ENCODE measurements around the gene PCDHA11.
"Not testable (repeated sequence)": the region's sequence is repeated elsewhere in the genome, so short reads cannot be mapped to it uniquely, and the experiment has no call there.

The PCDHA11 gene

GRCh38 chr5:140868721-140869554 lies at the start of gene PCDHA11:
Gene PCDHA11 (plus strand): TSS chr5:140868957. CDS start chr5:140869104, 147 bp downstream.
- H3K4me3 Mint-ChIP-seq = no peak within 1 kb of the TSS
- peaks cover 3% of the 10 kb centered on the region for H3K36me3 Mint-ChIP-seq
- peaks cover 16% of the 10 kb centered on the region for H3K9me3 Mint-ChIP-seq
- H3K27ac Mint-ChIP-seq = no peak within 1 kb of the TSS
- peaks cover 23% of the 10 kb centered on the region for H3K27me3 Mint-ChIP-seq
- no peaks in the 10 kb centered on the region for H3K4me1 Mint-ChIP-seq

DNA sequence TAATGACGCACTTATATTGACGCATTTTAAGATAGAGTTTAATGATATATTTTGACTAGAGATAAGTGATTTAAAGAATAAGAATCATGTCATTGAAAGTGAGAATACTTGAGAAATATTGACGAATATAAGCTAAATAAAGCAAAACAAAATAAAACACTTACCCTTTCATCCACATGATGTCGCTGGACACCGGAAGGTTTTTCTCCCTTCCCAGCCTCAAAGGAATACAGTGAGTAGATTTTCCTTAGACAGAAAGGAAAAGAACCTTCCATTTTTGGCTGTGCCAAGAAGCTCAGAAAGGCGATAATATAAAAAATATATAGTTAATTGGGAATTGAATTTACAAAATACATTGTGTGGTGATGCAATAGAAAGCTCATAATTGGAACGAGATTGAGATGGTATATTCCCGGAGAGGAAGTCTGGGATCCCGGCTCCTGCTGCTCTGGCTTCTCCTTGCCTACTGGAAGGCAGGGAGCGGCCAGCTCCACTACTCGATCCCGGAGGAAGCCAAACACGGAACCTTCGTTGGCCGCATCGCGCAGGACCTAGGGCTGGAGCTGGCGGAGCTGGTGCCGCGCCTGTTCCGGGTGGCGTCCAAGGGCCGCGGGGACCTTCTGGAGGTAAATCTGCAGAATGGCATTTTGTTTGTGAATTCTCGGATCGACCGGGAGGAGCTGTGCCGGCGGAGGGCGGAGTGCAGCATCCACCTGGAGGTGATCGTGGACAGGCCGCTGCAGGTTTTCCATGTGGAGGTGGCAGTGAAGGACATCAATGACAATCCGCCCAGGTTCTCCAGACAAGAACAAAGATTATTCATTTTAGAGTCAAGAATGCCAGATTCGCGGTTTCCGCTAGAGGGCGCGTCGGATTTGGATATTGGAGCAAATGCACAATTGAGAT lies 47.1 kb upstream of the PCDHA11 start, which contains the start of gene PCDHA5:
Gene PCDHA5, plus strand, starts transcription at position 239 of the 906 bp plus-strand sequence.
- no peaks in the 10 kb centered on the region for H3K4me1 Mint-ChIP-seq
- H3K27ac Mint-ChIP-seq = no peak within 1 kb of the TSS
- no peak within 1 kb of the TSS for H3K4me3 Mint-ChIP-seq
- peaks cover 13% of the 10 kb centered on the region for H3K9me3 Mint-ChIP-seq
- peaks cover 26% of the 10 kb centered on the region for H3K27me3 Mint-ChIP-seq
- peaks cover 4% of the 10 kb centered on the region for H3K36me3 Mint-ChIP-seq

DNA sequence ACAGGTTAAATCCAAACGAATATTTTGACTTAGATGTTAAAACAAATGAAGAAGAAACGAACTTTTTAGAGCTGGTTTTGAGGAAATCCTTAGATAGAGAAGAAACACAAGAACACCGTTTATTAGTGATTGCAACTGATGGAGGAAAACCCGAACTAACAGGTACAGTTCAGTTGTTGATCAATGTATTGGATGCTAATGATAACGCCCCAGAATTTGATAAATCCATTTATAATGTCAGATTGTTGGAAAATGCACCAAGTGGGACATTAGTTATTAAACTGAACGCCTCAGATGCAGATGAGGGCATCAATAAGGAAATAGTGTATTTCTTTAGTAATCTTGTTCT lies 46.5 kb upstream of the PCDHA11 start:
- H3K27ac Mint-ChIP-seq = no peak overlapping the region
- H3K27me3 Mint-ChIP-seq = peaks cover 31% of the 10 kb centered on the region
- peaks cover 19% of the 10 kb centered on the region for H3K9me3 Mint-ChIP-seq
- H3K4me3 Mint-ChIP-seq = no peak overlapping the region
- peaks cover 6% of the 10 kb centered on the region for H3K36me3 Mint-ChIP-seq
- H3K4me1 Mint-ChIP-seq = no peaks in the 10 kb centered on the region

DNA sequence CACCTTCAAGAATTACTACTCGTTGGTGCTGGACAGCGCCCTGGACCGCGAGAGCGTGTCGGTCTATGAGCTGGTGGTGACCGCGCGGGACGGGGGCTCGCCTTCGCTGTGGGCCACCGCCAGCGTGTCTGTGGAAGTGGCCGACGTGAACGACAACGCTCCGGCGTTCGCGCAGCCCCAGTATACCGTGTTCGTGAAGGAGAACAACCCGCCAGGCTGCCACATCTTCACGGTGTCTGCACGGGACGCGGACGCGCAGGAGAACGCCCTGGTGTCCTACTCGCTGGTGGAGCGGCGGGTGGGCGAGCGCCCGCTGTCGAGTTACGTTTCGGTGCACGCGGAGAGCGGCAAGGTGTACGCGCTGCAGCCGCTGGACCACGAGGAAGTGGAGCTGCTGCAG lies 45.8 kb upstream of the PCDHA11 start:
- peaks cover 13% of the 10 kb centered on the region for H3K9me3 Mint-ChIP-seq

DNA sequence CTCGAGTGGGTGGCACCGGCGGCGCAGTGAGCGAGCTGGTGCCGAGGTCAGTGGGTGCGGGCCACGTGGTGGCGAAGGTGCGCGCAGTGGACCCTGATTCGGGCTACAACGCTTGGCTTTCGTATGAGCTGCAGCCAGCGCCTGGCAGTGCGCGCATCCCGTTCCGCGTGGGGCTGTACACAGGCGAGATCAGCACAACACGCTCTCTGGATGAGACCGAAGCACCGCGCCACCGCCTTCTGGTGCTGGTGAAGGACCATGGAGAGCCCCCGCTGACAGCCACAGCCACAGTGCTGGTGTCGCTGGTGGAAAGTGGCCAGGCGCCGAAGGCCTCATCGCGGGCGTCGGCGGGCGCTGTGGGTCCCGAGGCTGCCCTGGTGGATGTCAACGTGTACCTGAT lies 45.3 kb upstream of the PCDHA11 start:
- no peaks in the 10 kb centered on the region for H3K4me1 Mint-ChIP-seq
- peaks cover 11% of the 10 kb centered on the region for H3K9me3 Mint-ChIP-seq
- H3K36me3 Mint-ChIP-seq = peaks cover 8% of the 10 kb centered on the region
- peaks cover 31% of the 10 kb centered on the region for H3K27me3 Mint-ChIP-seq
- no peak overlapping the region for H3K4me3 Mint-ChIP-seq
- H3K27ac Mint-ChIP-seq = no peak overlapping the region

More for the DNA sequence above, 45.8 kb upstream of the PCDHA11 start:
- not testable (repeated sequence) for H3K4me1 Mint-ChIP-seq, H3K27ac Mint-ChIP-seq, H3K36me3 Mint-ChIP-seq, H3K4me3 Mint-ChIP-seq
- peaks cover 32% of the 10 kb centered on the region for H3K27me3 Mint-ChIP-seq

- H3K4me3 Mint-ChIP-seq = no peak within 1 kb of the TSS
- H3K27ac Mint-ChIP-seq = no peak within 1 kb of the TSS
- no peaks in the 10 kb centered on the region for H3K4me1 Mint-ChIP-seq
- peaks cover 43% of the 10 kb centered on the region for H3K27me3 Mint-ChIP-seq
- H3K36me3 Mint-ChIP-seq = peaks cover 18% of the 10 kb centered on the region
- peaks cover 16% of the 10 kb centered on the region for H3K9me3 Mint-ChIP-seq
These were observed 40.9 kb upstream of the PCDHA11 start, which contains the start of gene PCDHA6 for GRCh38 chr5:140827704-140828361. Gene PCDHA6 (plus strand): TSS chr5:140827960. CDS start chr5:140828092, 132 bp downstream.

GRCh38 chr5:140828362-140828737 lies 40.4 kb upstream of the PCDHA11 start:
- Mint-ChIP-seq H3K36me3 (peaks cover 21% of the 10 kb centered on the region), H3K4me1 (no peaks in the 10 kb centered on the region), H3K27ac (no peak overlapping the region), H3K27me3 (peaks cover 47% of the 10 kb centered on the region), H3K4me3 (no peak overlapping the region), H3K9me3 (peaks cover 21% of the 10 kb centered on the region)

DNA sequence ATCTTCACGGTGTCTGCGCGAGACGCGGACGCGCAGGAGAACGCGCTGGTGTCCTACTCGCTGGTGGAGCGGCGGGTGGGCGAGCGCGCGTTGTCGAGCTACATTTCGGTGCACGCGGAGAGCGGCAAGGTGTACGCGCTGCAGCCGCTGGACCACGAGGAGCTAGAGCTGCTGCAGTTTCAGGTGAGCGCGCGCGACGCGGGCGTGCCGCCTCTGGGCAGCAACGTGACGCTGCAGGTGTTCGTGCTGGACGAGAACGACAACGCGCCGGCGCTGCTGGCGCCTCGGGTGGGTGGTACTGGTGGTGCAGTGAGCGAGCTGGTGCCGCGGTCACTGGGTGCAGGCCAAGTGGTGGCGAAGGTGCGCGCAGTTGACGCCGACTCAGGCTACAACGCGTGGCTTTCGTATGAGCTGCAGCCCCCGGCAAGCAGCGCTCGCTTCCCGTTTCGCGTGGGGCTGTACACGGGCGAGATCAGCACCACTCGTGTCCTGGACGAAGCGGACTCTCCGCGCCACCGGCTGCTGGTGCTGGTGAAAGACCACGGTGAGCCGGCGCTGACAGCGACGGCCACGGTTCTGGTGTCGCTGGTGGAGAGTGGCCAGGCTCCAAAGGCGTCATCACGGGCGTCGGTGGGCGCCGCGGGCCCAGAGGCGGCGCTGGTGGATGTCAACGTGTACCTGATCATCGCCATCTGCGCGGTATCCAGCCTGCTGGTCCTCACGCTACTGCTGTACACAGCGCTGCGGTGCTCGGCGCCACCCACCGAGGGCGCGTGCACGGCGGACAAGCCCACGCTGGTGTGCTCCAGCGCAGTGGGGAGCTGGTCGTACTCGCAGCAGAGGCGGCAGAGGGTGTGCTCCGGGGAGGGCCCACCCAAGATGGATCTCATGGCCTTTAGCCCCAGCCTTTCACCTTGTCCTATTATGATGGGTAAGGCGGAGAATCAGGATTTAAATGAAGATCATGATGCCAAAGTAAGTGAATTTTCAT lies 39.0 kb upstream of the PCDHA11 start:
- H3K4me3 Mint-ChIP-seq, H3K27ac Mint-ChIP-seq, H3K4me1 Mint-ChIP-seq: not testable (repeated sequence)
- peaks cover 57% of the 10 kb centered on the region for H3K27me3 Mint-ChIP-seq
- peaks cover 25% of the 10 kb centered on the region for H3K9me3 Mint-ChIP-seq
- peaks cover 24% of the 10 kb centered on the region for H3K36me3 Mint-ChIP-seq

DNA sequence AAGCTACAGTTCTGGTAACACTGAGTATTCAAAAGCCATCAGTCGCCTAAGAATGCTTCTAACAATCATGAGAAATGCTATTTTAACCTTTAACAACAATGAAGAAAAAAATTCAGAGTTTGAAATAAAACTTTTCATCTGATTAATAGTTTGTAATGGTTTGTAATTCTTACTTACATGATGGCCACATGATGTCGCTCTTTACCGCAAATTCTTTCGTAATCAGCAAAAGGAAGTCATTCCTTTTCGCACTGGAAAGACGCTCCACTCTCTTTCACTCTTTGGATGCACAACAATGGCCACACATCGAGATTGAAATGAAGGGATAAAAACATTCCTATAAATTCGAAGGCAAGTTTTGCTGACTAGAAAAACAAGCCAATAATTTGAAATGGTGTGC lies 34.8 kb upstream of the PCDHA11 start, which contains the start of gene PCDHA7:
Gene PCDHA7, plus strand, starts transcription at position 277 of the 400 bp plus-strand sequence. Its CDS starts 115 bp downstream, at position 392.
- H3K27ac Mint-ChIP-seq = no peak within 1 kb of the TSS
- H3K4me1 Mint-ChIP-seq = no peaks in the 10 kb centered on the region
- H3K27me3 Mint-ChIP-seq = peaks cover 36% of the 10 kb centered on the region
- H3K4me3 Mint-ChIP-seq = no peak within 1 kb of the TSS
- H3K9me3 Mint-ChIP-seq = peaks cover 13% of the 10 kb centered on the region
- peaks cover 13% of the 10 kb centered on the region for H3K36me3 Mint-ChIP-seq

GRCh38 chr5:140834439-140835008 lies 34.2 kb upstream of the PCDHA11 start:
- H3K27me3 Mint-ChIP-seq = peaks cover 36% of the 10 kb centered on the region
- not testable (repeated sequence) for H3K4me3 Mint-ChIP-seq, H3K27ac Mint-ChIP-seq, H3K4me1 Mint-ChIP-seq
- peaks cover 13% of the 10 kb centered on the region for H3K36me3 Mint-ChIP-seq
- peaks cover 15% of the 10 kb centered on the region for H3K9me3 Mint-ChIP-seq

DNA sequence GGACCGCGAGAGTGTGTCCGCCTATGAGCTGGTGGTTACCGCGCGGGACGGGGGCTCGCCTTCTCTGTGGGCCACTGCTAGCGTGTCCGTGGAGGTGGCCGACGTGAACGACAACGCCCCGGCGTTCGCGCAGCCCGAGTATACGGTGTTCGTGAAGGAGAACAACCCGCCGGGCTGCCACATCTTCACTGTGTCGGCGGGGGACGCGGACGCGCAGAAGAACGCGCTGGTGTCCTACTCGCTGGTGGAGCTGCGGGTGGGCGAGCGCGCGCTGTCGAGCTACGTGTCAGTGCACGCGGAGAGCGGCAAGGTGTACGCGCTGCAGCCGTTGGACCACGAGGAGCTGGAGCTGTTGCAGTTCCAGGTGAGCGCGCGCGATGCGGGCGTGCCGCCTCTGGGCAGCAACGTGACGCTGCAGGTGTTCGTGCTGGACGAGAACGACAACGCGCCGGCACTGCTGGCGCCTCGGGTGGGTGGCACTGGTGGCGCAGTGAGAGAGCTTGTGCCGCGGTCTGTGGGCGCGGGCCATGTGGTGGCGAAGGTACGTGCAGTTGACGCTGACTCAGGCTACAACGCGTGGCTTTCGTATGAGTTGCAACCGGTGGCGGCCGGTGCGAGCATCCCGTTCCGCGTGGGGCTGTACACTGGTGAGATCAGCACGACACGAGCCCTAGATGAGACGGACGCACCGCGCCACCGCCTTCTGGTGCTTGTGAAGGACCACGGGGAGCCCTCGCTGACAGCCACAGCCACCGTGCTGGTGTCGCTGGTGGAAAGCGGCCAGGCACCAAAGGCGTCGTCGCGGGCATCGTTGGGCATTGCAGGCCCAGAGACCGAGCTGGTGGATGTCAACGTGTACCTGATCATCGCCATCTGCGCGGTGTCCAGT lies 32.9 kb upstream of the PCDHA11 start:
- Mint-ChIP-seq H3K36me3 (peaks cover 16% of the 10 kb centered on the region), H3K4me1 (no peaks in the 10 kb centered on the region), H3K9me3 (peaks cover 24% of the 10 kb centered on the region), H3K4me3 (no peak overlapping the region), H3K27me3 (peaks cover 41% of the 10 kb centered on the region), H3K27ac (no peak overlapping the region)

DNA sequence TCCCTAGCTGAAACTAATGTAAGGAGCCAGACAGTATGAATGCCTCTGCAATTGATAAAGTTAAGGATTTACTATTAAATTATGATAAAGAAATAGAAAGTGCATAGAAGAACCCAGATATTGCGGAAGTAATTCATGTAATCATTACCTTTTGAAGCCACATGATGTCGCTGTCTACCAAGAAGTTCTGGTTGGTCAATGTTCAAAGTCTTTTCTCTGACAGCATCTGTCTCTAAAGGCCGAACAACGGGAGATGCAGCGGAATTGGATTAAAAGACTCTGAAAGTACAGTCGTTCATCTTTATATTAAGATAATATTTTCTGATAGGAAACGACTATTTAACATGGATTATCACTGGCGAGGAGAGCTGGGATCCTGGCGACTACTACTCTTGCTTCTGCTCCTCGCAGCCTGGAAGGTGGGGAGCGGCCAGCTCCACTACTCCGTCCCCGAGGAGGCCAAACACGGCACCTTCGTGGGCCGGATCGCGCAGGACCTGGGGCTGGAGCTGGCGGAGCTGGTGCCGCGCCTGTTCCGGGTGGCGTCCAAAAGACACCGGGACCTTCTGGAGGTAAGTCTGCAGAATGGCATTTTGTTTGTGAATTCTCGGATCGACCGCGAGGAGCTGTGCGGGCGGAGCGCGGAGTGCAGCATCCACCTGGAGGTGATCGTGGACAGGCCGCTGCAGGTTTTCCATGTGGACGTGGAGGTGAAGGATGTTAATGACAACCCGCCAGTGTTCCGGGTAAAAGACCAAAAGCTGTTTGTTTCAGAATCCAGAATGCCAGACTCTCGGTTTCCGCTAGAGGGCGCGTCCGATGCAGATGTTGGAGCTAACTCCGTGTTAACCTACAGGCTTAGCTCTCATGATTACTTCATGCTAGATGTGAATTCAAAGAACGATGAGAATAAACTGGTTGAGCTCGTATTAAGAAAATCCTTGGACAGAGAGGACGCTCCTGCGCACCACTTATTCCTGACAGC lies 27.5 kb upstream of the PCDHA11 start, which contains the start of gene PCDHA8:
Gene PCDHA8, plus strand, starts transcription at position 210 of the 985 bp plus-strand sequence. Its CDS starts 135 bp downstream, at position 345.
- Mint-ChIP-seq H3K27ac (no peak within 1 kb of the TSS), H3K36me3 (peaks cover 6% of the 10 kb centered on the region), H3K4me3 (no peak within 1 kb of the TSS), H3K9me3 (peaks cover 10% of the 10 kb centered on the region), H3K4me1 (no peaks in the 10 kb centered on the region), H3K27me3 (peaks cover 18% of the 10 kb centered on the region)

Measured in activated naive CD4-positive, alpha-beta T cell treated with anti-CD3 and anti-CD28 coated beads, Interleukin-2, amount 50 U/mL, for 24 hours (primary cell).